WTC11 (cell line): Measurements from ENCODE around the gene SNRPA1.

Source experiments
- ESRRA ChIP-seq: sonication (generic); formaldehyde crosslinking; IDR thresholded peaks from 2 replicates; pipeline ENCODE4 v1.8.1; 2022; ENCODE audit warnings: mild to moderate bottlenecking, missing genetic modification reagents, borderline replicate concordance
- FOXJ3 ChIP-seq: sonication (generic); formaldehyde crosslinking; IDR thresholded peaks from 2 replicates; pipeline ENCODE4 v1.9.0; 2021; ENCODE audit warnings: missing genetic modification reagents, mild to moderate bottlenecking, borderline replicate concordance
- NFYB ChIP-seq: sonication (generic); formaldehyde crosslinking; conservative IDR thresholded peaks from 2 replicates; pipeline ENCODE4 v1.8.0; 2022; ENCODE audit warnings: low read depth, missing genetic modification reagents
- TF ChIP-seq, protein P1 (sequence below): sonication (generic); formaldehyde crosslinking; IDR thresholded peaks from 2 replicates; pipeline ENCODE4 v1.8.1; 2022; ENCODE audit warnings: low read depth, mild to moderate bottlenecking, moderate library complexity, missing genetic modification reagents, borderline replicate concordance
- TF ChIP-seq, protein P2 (sequence below): fragments of 250-450 bp; sonication (Bioruptor Pico); IDR thresholded peaks from 2 replicates; pipeline ENCODE4 v2.1.2; 2022; ENCODE audit warnings: mild to moderate bottlenecking, moderate library complexity
- TF ChIP-seq, protein P3 (sequence below): fragments of 200-600 bp; IDR thresholded peaks from 2 replicates; pipeline ENCODE4 v1.8.0; 2022; ENCODE audit warnings: antibody characterized with exemption
- TF ChIP-seq, protein P4 (sequence below): sonication (generic); formaldehyde crosslinking; IDR thresholded peaks from 2 replicates; pipeline ENCODE4 v1.8.0; 2022; ENCODE audit warnings: missing genetic modification reagents

DNA sequence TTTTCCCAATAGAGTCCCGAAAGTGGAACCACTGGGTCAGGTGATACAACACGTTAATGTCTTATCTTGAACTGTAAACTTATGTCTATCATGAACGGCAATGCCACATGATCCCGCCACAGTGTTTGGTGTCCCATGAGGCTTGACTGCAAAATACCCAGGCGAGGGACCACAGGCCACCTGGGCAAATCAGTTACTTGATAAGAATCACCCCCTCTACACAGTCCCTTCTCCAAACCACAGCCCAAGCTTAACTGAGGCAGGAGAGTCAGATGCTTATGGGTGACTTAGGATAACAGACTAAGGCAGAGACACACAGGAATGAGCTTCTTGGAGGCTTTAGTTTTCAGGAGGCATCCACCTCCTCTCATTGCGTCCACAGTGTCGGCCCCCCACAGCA lies 42.9 kb upstream of the SNRPA1 start:
- TF ChIP-seq, protein P1, sequence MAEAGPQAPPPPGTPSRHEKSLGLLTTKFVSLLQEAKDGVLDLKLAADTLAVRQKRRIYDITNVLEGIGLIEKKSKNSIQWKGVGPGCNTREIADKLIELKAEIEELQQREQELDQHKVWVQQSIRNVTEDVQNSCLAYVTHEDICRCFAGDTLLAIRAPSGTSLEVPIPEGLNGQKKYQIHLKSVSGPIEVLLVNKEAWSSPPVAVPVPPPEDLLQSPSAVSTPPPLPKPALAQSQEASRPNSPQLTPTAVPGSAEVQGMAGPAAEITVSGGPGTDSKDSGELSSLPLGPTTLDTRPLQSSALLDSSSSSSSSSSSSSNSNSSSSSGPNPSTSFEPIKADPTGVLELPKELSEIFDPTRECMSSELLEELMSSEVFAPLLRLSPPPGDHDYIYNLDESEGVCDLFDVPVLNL (CRISPR knock-in tag) = no peak
- TF ChIP-seq, protein P2, sequence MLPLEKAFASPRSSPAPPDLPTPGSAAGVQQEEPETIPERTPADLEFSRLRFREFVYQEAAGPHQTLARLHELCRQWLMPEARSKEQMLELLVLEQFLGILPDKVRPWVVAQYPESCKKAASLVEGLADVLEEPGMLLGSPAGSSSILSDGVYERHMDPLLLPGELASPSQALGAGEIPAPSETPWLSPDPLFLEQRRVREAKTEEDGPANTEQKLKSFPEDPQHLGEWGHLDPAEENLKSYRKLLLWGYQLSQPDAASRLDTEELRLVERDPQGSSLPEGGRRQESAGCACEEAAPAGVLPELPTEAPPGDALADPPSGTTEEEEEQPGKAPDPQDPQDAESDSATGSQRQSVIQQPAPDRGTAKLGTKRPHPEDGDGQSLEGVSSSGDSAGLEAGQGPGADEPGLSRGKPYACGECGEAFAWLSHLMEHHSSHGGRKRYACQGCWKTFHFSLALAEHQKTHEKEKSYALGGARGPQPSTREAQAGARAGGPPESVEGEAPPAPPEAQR = no peak
- TF ChIP-seq, protein P3, sequence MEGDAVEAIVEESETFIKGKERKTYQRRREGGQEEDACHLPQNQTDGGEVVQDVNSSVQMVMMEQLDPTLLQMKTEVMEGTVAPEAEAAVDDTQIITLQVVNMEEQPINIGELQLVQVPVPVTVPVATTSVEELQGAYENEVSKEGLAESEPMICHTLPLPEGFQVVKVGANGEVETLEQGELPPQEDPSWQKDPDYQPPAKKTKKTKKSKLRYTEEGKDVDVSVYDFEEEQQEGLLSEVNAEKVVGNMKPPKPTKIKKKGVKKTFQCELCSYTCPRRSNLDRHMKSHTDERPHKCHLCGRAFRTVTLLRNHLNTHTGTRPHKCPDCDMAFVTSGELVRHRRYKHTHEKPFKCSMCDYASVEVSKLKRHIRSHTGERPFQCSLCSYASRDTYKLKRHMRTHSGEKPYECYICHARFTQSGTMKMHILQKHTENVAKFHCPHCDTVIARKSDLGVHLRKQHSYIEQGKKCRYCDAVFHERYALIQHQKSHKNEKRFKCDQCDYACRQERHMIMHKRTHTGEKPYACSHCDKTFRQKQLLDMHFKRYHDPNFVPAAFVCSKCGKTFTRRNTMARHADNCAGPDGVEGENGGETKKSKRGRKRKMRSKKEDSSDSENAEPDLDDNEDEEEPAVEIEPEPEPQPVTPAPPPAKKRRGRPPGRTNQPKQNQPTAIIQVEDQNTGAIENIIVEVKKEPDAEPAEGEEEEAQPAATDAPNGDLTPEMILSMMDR = no peak
- TF ChIP-seq NFYB (CRISPR knock-in tag) (no peak), FOXJ3 (CRISPR knock-in tag) (no peak), ESRRA (CRISPR knock-in tag) (no peak)
- TF ChIP-seq, protein P4, sequence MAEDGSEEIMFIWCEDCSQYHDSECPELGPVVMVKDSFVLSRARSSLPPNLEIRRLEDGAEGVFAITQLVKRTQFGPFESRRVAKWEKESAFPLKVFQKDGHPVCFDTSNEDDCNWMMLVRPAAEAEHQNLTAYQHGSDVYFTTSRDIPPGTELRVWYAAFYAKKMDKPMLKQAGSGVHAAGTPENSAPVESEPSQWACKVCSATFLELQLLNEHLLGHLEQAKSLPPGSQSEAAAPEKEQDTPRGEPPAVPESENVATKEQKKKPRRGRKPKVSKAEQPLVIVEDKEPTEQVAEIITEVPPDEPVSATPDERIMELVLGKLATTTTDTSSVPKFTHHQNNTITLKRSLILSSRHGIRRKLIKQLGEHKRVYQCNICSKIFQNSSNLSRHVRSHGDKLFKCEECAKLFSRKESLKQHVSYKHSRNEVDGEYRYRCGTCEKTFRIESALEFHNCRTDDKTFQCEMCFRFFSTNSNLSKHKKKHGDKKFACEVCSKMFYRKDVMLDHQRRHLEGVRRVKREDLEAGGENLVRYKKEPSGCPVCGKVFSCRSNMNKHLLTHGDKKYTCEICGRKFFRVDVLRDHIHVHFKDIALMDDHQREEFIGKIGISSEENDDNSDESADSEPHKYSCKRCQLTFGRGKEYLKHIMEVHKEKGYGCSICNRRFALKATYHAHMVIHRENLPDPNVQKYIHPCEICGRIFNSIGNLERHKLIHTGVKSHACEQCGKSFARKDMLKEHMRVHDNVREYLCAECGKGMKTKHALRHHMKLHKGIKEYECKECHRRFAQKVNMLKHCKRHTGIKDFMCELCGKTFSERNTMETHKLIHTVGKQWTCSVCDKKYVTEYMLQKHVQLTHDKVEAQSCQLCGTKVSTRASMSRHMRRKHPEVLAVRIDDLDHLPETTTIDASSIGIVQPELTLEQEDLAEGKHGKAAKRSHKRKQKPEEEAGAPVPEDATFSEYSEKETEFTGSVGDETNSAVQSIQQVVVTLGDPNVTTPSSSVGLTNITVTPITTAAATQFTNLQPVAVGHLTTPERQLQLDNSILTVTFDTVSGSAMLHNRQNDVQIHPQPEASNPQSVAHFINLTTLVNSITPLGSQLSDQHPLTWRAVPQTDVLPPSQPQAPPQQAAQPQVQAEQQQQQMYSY (CRISPR knock-in tag) = no peak
